Sigmoid colon (tissue), 3 donors: ENCODE results near the gene SYNJ2.

ENCODE experiments used
- POLR2A ChIP-seq, 2 donors: fragments of 450-650 bp; IDR thresholded peaks; one replicate each; pipeline ENCODE4 v1.6.1; 2016; ENCODE audit warnings: antibody characterized with exemption in 2 of 2, mild to moderate bottlenecking in 2 of 2, moderate library complexity in 2 of 2
- TF ChIP-seq, protein P1 (sequence below), 4 experiments: fragments of 450-650 bp in 3 of 4; fragments of 200-600 bp in 1 of 4; IDR thresholded peaks; one replicate each; pipeline ENCODE4 v1.5.1; 2016 to 2019; ENCODE audit warnings: antibody characterized with exemption in 4 of 4, mild to moderate bottlenecking in 3 of 4, moderate library complexity in 2 of 4

DNA sequence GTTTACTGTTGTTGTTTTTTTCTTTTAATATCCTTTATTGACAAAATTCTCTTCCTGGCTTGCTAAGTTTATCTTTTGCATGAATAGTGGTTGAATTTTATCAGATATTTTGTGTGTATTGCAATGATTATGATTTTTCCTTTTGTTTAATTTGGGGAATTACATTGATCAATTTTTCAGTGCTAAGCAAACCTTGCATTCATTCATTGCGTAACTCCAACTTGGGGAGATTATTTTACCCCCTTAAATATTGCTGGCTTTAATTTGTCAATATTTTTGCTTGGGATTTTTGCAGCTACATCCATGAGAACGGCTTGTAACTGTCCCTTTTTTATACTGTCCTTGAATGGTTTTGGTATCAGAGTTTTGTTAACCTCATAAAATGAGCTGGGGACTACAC, 123.0 kb downstream of the SYNJ2 start:
- TF ChIP-seq, protein P1, sequence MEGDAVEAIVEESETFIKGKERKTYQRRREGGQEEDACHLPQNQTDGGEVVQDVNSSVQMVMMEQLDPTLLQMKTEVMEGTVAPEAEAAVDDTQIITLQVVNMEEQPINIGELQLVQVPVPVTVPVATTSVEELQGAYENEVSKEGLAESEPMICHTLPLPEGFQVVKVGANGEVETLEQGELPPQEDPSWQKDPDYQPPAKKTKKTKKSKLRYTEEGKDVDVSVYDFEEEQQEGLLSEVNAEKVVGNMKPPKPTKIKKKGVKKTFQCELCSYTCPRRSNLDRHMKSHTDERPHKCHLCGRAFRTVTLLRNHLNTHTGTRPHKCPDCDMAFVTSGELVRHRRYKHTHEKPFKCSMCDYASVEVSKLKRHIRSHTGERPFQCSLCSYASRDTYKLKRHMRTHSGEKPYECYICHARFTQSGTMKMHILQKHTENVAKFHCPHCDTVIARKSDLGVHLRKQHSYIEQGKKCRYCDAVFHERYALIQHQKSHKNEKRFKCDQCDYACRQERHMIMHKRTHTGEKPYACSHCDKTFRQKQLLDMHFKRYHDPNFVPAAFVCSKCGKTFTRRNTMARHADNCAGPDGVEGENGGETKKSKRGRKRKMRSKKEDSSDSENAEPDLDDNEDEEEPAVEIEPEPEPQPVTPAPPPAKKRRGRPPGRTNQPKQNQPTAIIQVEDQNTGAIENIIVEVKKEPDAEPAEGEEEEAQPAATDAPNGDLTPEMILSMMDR (IDR thresholded peaks at IDR 0.05): no peak
- no peak for TF ChIP-seq POLR2A (IDR thresholded peaks at IDR 0.05)
